Neural progenitor cell (in vitro differentiated cells): ENCODE data around the gene C10orf71. TPM values are rescaled to one million over a fixed set of nuclear protein-coding genes. Genes with fewer than 3 reads are reported as not detected.

ENCODE experiments used
- DNase-seq: peaks from one replicate; pipeline ENCODE4 v3.0.0-alpha.2; 2016; ENCODE audit warnings: low spot score
- H2AFZ ChIP-seq: fragments of 200-600 bp; sonication (generic); replicated peaks from 2 replicates; pipeline ENCODE4 v1.6.1; 2016; ENCODE audit warnings: antibody characterized with exemption
- H3F3A ChIP-seq: fragments of 200-600 bp; sonication (generic); 2 replicates; pipeline ENCODE4 v1.6.1; 2016; ENCODE audit warnings: antibody characterized with exemption, low read depth
- H3K27ac ChIP-seq: fragments of 200-600 bp; sonication (generic); 2 replicates; pipeline ENCODE4 v1.5.1; 2016; ENCODE audit warnings: mild to moderate bottlenecking
- H3K27me3 ChIP-seq: fragments of 200-600 bp; sonication (generic); 2 replicates; pipeline ENCODE4 v1.6.1; 2016; ENCODE audit warnings: mild to moderate bottlenecking, moderate library complexity
- H3K36me3 ChIP-seq: fragments of 200-600 bp; sonication (generic); 2 replicates; pipeline ENCODE4 v1.5.1; 2016
- H3K4me1 ChIP-seq: fragments of 200-600 bp; sonication (generic); 2 replicates; pipeline ENCODE4 v1.6.1; 2016; ENCODE audit warnings: mixed run types
- H3K4me2 ChIP-seq: fragments of 200-600 bp; sonication (generic); 2 replicates; pipeline ENCODE4 v1.6.1; 2016
- H3K4me3 ChIP-seq: fragments of 200-600 bp; sonication (generic); 2 replicates; pipeline ENCODE4 v1.5.1; 2016
- H3K79me2 ChIP-seq: fragments of 200-600 bp; sonication (generic); 2 replicates; pipeline ENCODE4 v1.6.1; 2016; ENCODE audit warnings: low read depth
- H3K9ac ChIP-seq: fragments of 200-600 bp; sonication (generic); 2 replicates; pipeline ENCODE4 v1.6.1; 2016
- H3K9me3 ChIP-seq: fragments of 200-600 bp; sonication (generic); 2 replicates; pipeline ENCODE4 v1.5.1; 2016; ENCODE audit warnings: low read depth
- H4K20me1 ChIP-seq: fragments of 200-600 bp; sonication (generic); 2 replicates; pipeline ENCODE4 v1.6.1; 2016; ENCODE audit warnings: low read depth
- H3K27ac Mint-ChIP-seq: 3 replicates; pipeline ENCODE4 v1.8.0; 2021; ENCODE audit warnings: mixed read lengths
- H3K27me3 Mint-ChIP-seq: 2 replicates; pipeline ENCODE4 v1.8.0; 2022; ENCODE audit warnings: low read depth, mild to moderate bottlenecking, inconsistent platforms, moderate library complexity, mixed read lengths; ENCODE audit not compliant: insufficient read depth
- H3K36me3 Mint-ChIP-seq: 3 replicates; pipeline ENCODE4 v1.8.0; 2021; ENCODE audit warnings: mixed read lengths
- H3K4me1 Mint-ChIP-seq: 3 replicates; pipeline ENCODE4 v1.8.0; 2021; ENCODE audit warnings: mixed read lengths
- H3K4me3 Mint-ChIP-seq: 3 replicates; pipeline ENCODE4 v1.8.0; 2021; ENCODE audit warnings: mild to moderate bottlenecking, moderate library complexity, mixed read lengths
- H3K9me3 Mint-ChIP-seq: 3 replicates; pipeline ENCODE4 v1.8.0; 2020; ENCODE audit warnings: mixed read lengths
- CTCF ChIP-seq: fragments of 200-600 bp; sonication (generic); IDR thresholded peaks from 2 replicates; pipeline ENCODE4 v1.5.1; 2017; ENCODE audit warnings: antibody characterized with exemption, mild to moderate bottlenecking
- EZH2 ChIP-seq: fragments of 200-600 bp; sonication (generic); IDR thresholded peaks from 2 replicates; pipeline ENCODE4 v1.6.1; 2017; ENCODE audit warnings: antibody characterized with exemption, mild to moderate bottlenecking, moderate library complexity
- EZH2phosphoT487 ChIP-seq: fragments of 200-600 bp; sonication (generic); IDR thresholded peaks from 2 replicates; pipeline ENCODE4 v1.6.1; 2017; ENCODE audit warnings: antibody characterized with exemption
- total RNA-seq: library from RNA; depleted of rRNA; stranded (reverse); fragments of >200 nt; gene quantifications from 2 replicates; pipeline ENCODE4 v1.2.3, GENCODE V29; 2015; ENCODE audit warnings: low replicate concordance

The C10orf71 gene
- total RNA-seq, 1 donor from 2014 or later: not detected

- H3F3A ChIP-seq: peaks cover 3% of the 10 kb centered on the region
- H3K9ac ChIP-seq: no peak overlapping the region
- H3K27ac ChIP-seq: no peak overlapping the region
- no peaks in the 10 kb centered on the region for H3K9me3 Mint-ChIP-seq
- H3K9me3 ChIP-seq: no peaks in the 10 kb centered on the region
- no peak overlapping the region for H3K27ac Mint-ChIP-seq
- H3K36me3 Mint-ChIP-seq: no peaks in the 10 kb centered on the region
- H3K4me1 Mint-ChIP-seq: peaks cover 4% of the 10 kb centered on the region
- no peak overlapping the region for H3K4me2 ChIP-seq
- H3K4me3 Mint-ChIP-seq: no peak overlapping the region
- no peaks in the 10 kb centered on the region for H3K27me3 ChIP-seq
- no peaks in the 10 kb centered on the region for H3K36me3 ChIP-seq
- TF ChIP-seq CTCF: no peak
- no peak for TF ChIP-seq EZH2
- no peak for TF ChIP-seq EZH2phosphoT487
- H4K20me1 ChIP-seq: no peaks in the 10 kb centered on the region
- H3K4me3 ChIP-seq: no peak overlapping the region
- no peaks in the 10 kb centered on the region for H3K27me3 Mint-ChIP-seq
- peaks cover 10% of the 10 kb centered on the region for H3K4me1 ChIP-seq
- DNase-seq: no peak
- H3K79me2 ChIP-seq: no peaks in the 10 kb centered on the region
- H2AFZ ChIP-seq: no peak overlapping the region
Measured at GRCh38 chr10:49284356-49284755, 14.6 kb upstream of the C10orf71 start.

GRCh38 chr10:49285232-49285631, 13.7 kb upstream of the C10orf71 start:
- Histone ChIP-seq H3K4me1 (peaks cover 3% of the 10 kb centered on the region), H4K20me1 (no peaks in the 10 kb centered on the region), H3K27me3 (no peaks in the 10 kb centered on the region), H2AFZ (no peak overlapping the region), H3K27ac (no peak overlapping the region), H3K9ac (no peak overlapping the region), H3K9me3 (no peaks in the 10 kb centered on the region), H3K79me2 (no peaks in the 10 kb centered on the region), H3K36me3 (no peaks in the 10 kb centered on the region), H3K4me2 (no peak overlapping the region), H3F3A (no peaks in the 10 kb centered on the region), H3K4me3 (no peak overlapping the region)
- Mint-ChIP-seq H3K27ac (no peak overlapping the region), H3K9me3 (no peaks in the 10 kb centered on the region), H3K4me3 (no peak overlapping the region), H3K36me3 (no peaks in the 10 kb centered on the region), H3K4me1 (no peaks in the 10 kb centered on the region), H3K27me3 (no peaks in the 10 kb centered on the region)
- DNase-seq: no peak
- TF ChIP-seq EZH2phosphoT487 (no peak), CTCF (no peak), EZH2 (no peak)

GRCh38 chr10:49286686-49287085, 12.3 kb upstream of the C10orf71 start:
- Mint-ChIP-seq H3K27ac (no peak overlapping the region), H3K36me3 (no peaks in the 10 kb centered on the region), H3K4me3 (no peak overlapping the region), H3K9me3 (no peaks in the 10 kb centered on the region), H3K4me1 (no peaks in the 10 kb centered on the region), H3K27me3 (no peaks in the 10 kb centered on the region)
- no peaks in the 10 kb centered on the region for H3F3A ChIP-seq
- no peak overlapping the region for H3K27ac ChIP-seq
- H3K27me3 ChIP-seq: no peaks in the 10 kb centered on the region
- H2AFZ ChIP-seq: no peak overlapping the region
- H3K9ac ChIP-seq: no peak overlapping the region
- H3K4me2 ChIP-seq: no peak overlapping the region
- H3K4me1 ChIP-seq: peaks cover 3% of the 10 kb centered on the region
- DNase-seq: no peak
- no peaks in the 10 kb centered on the region for H3K79me2 ChIP-seq
- H3K36me3 ChIP-seq: no peaks in the 10 kb centered on the region
- no peak overlapping the region for H3K4me3 ChIP-seq
- no peak for TF ChIP-seq EZH2
- no peak for TF ChIP-seq EZH2phosphoT487
- TF ChIP-seq CTCF: no peak
- H4K20me1 ChIP-seq: no peaks in the 10 kb centered on the region
- no peaks in the 10 kb centered on the region for H3K9me3 ChIP-seq
